ENCODE measurements around the gene GNGT2. TPM values are rescaled to one million over a fixed set of nuclear protein-coding genes. Genes with fewer than 3 reads are reported as not detected.

The GNGT2 gene
- total RNA-seq, 1 donor from 2014 or later, result 0.58 TPM

GRCh38 chr17:49223517-49224197, 13.3 kb upstream of the GNGT2 start:
- no peak overlapping the region for H3K4me3 ChIP-seq (ENCODE audit: low read depth, low read length)
- TF ChIP-seq CTCF (IDR thresholded peaks at IDR 0.05; ENCODE audit: insufficient read depth, low read length, poor library complexity, severe bottlenecking), result peak; percentile 84
- no peak for DNase-seq (ENCODE audit: low read depth)
- H3K36me3 ChIP-seq (ENCODE audit: control insufficient read depth, insufficient read depth, low read length), result no peaks in the 10 kb centered on the region
- peaks cover 67% of the 10 kb centered on the region for H3K27me3 ChIP-seq (ENCODE audit: control insufficient read depth, insufficient read depth, low read length)

GRCh38 chr17:49223168-49223516, 12.8 kb upstream of the GNGT2 start:
- Histone ChIP-seq H3K27me3 (ENCODE audit: control insufficient read depth, insufficient read depth, low read length) (peaks cover 67% of the 10 kb centered on the region), H3K4me3 (ENCODE audit: low read depth, low read length) (no peak overlapping the region), H3K36me3 (ENCODE audit: control insufficient read depth, insufficient read depth, low read length) (no peaks in the 10 kb centered on the region)
- no peak for TF ChIP-seq CTCF (IDR thresholded peaks at IDR 0.05; ENCODE audit: insufficient read depth, low read length, poor library complexity, severe bottlenecking)
- DNase-seq (ENCODE audit: low read depth), result no peak

- H3K36me3 ChIP-seq (ENCODE audit: control insufficient read depth, insufficient read depth, low read length), result no peaks in the 10 kb centered on the region
- peaks cover 44% of the 10 kb centered on the region for H3K27me3 ChIP-seq (ENCODE audit: control insufficient read depth, insufficient read depth, low read length)
- no peak for DNase-seq (ENCODE audit: low read depth)
- TF ChIP-seq CTCF (IDR thresholded peaks at IDR 0.05; ENCODE audit: insufficient read depth, low read length, poor library complexity, severe bottlenecking), result no peak
- no peak overlapping the region for H3K4me3 ChIP-seq (ENCODE audit: low read depth, low read length)
Measured at GRCh38 chr17:49219987-49220386, 9.6 kb upstream of the GNGT2 start.

- H3K36me3 ChIP-seq (ENCODE audit: control insufficient read depth, insufficient read depth, low read length), result no peaks in the 10 kb centered on the region
- H3K4me3 ChIP-seq (ENCODE audit: low read depth, low read length), result no peak overlapping the region
- peak; percentile 49 for TF ChIP-seq CTCF (IDR thresholded peaks at IDR 0.05; ENCODE audit: insufficient read depth, low read length, poor library complexity, severe bottlenecking)
- no peak for DNase-seq (ENCODE audit: low read depth)
- peaks cover 36% of the 10 kb centered on the region for H3K27me3 ChIP-seq (ENCODE audit: control insufficient read depth, insufficient read depth, low read length)
Measured at GRCh38 chr17:49218941-49219913, 8.9 kb upstream of the GNGT2 start.

GRCh38 chr17:49217651-49218413, 7.5 kb upstream of the GNGT2 start:
- no peak overlapping the region for H3K4me3 ChIP-seq (ENCODE audit: low read depth, low read length)
- H3K27me3 ChIP-seq (ENCODE audit: control insufficient read depth, insufficient read depth, low read length), result peaks cover 22% of the 10 kb centered on the region
- H3K36me3 ChIP-seq (ENCODE audit: control insufficient read depth, insufficient read depth, low read length), result no peaks in the 10 kb centered on the region
- no peak for TF ChIP-seq CTCF (IDR thresholded peaks at IDR 0.05; ENCODE audit: insufficient read depth, low read length, poor library complexity, severe bottlenecking)
- DNase-seq (ENCODE audit: low read depth), result no peak
